ENCODE results near the gene KANSL1. TPM values are rescaled to one million over a fixed set of nuclear protein-coding genes. Genes with fewer than 3 reads are reported as not detected.

KANSL1 gene
- total RNA-seq, 4 donors from 2014 or later = 80.3 to 201 (median 146) TPM

- Histone ChIP-seq H3K4me1 (peaks cover 0 to 9% (median 0%) of the 10 kb centered on the region in 4 donors), H3K27ac (peak overlapping the region in 1 of 4 donors; percentile 6), H3K36me3 (peaks cover 0 to 20% (median 9%) of the 10 kb centered on the region in 4 donors), H3K4me3 (no peak overlapping the region), H3K27me3 (no peaks in the 10 kb centered on the region), H3K9me3 (no peaks in the 10 kb centered on the region)
- no peak for DNase-seq
- 25 to 48% methylated on average over 2 of the region's 2 CpGs for WGBS, 2 donors (ENCODE audit: low coverage in 1 of 2)
- intact Hi-C loops (cut with DNase I; ENCODE audit: low total_unique reads) = no loop called here
- TF ChIP-seq CTCF (IDR thresholded peaks at IDR 0.05) (no peak), POLR2AphosphoS5 (IDR thresholded peaks at IDR 0.05) (no peak)
- in situ Hi-C loops (cut with MboI; ENCODE audit: low pct_ligation_motif_present in 1 of 4, low pct_unique_long_range_greater_than_20kb in 1 of 4, low sequenced_read_pairs in 3 of 4) = no loop called here
Observed at GRCh38 chr17:46063241-46063640, 130.0 kb downstream of the KANSL1 start.

GRCh38 chr17:46061435-46061834 is 131.8 kb downstream of the KANSL1 start:
- in situ Hi-C loops (cut with MboI; ENCODE audit: low pct_ligation_motif_present in 1 of 4, low pct_unique_long_range_greater_than_20kb in 1 of 4, low sequenced_read_pairs in 3 of 4) (no loop called here), intact Hi-C loops (cut with DNase I; ENCODE audit: low total_unique reads) (no loop called here)
- Histone ChIP-seq H3K36me3 (peaks cover 0 to 17% (median 8%) of the 10 kb centered on the region in 4 donors), H3K27me3 (no peaks in the 10 kb centered on the region), H3K4me3 (no peak overlapping the region), H3K4me1 (peaks cover 0 to 9% (median 0%) of the 10 kb centered on the region in 4 donors), H3K27ac (no peak overlapping the region), H3K9me3 (no peaks in the 10 kb centered on the region)
- 50 to 88% methylated on average over 1 to 5 of the region's 5 CpGs for WGBS, 2 donors (ENCODE audit: low coverage in 1 of 2)
- peak; percentile 30 to 49 (median 37) for TF ChIP-seq CTCF (IDR thresholded peaks at IDR 0.05)
- TF ChIP-seq POLR2A (IDR thresholded peaks at IDR 0.05) = no peak
- no peak for DNase-seq

GRCh38 chr17:46060461-46060860 is 132.8 kb downstream of the KANSL1 start:
- H3K4me1 ChIP-seq = peaks cover 0 to 9% (median 0%) of the 10 kb centered on the region in 4 donors
- no peak overlapping the region for H3K4me3 ChIP-seq
- WGBS, 2 donors (ENCODE audit: low coverage in 1 of 2) = 77 to 90% methylated on average over 2 of the region's 2 CpGs
- no peak for DNase-seq
- no peaks in the 10 kb centered on the region for H3K27me3 ChIP-seq
- no peak for TF ChIP-seq POLR2AphosphoS5 (IDR thresholded peaks at IDR 0.05)
- TF ChIP-seq EP300 (IDR thresholded peaks at IDR 0.05; ENCODE audit: low read depth) = no peak
- TF ChIP-seq CTCF (IDR thresholded peaks at IDR 0.05) = no peak
- no peak for TF ChIP-seq POLR2A (IDR thresholded peaks at IDR 0.05)
- no peak overlapping the region for H3K27ac ChIP-seq
- in situ Hi-C loops (cut with MboI; ENCODE audit: low pct_ligation_motif_present in 1 of 4, low pct_unique_long_range_greater_than_20kb in 1 of 4, low sequenced_read_pairs in 3 of 4) (no loop called here), intact Hi-C loops (cut with DNase I; ENCODE audit: low total_unique reads) (no loop called here)
- no peaks in the 10 kb centered on the region for H3K9me3 ChIP-seq
- H3K36me3 ChIP-seq = peaks cover 0 to 13% (median 3%) of the 10 kb centered on the region in 4 donors

GRCh38 chr17:46059486-46059885 is 133.7 kb downstream of the KANSL1 start:
- WGBS, 2 donors (ENCODE audit: low coverage in 1 of 2) = 76% methylated on average over 6 of the region's 6 CpGs; no CpG with 5 or more reads in 1 of the 2 donors
- no peak for TF ChIP-seq POLR2A (IDR thresholded peaks at IDR 0.05)
- TF ChIP-seq EP300 (IDR thresholded peaks at IDR 0.05; ENCODE audit: low read depth) = no peak
- no peak for TF ChIP-seq CTCF (IDR thresholded peaks at IDR 0.05)
- TF ChIP-seq POLR2AphosphoS5 (IDR thresholded peaks at IDR 0.05) = no peak
- Histone ChIP-seq H3K27me3 (no peaks in the 10 kb centered on the region), H3K9me3 (no peaks in the 10 kb centered on the region), H3K4me1 (peaks cover 0 to 9% (median 0%) of the 10 kb centered on the region in 4 donors), H3K36me3 (peaks cover 0 to 8% (median 0%) of the 10 kb centered on the region in 4 donors), H3K4me3 (no peak overlapping the region), H3K27ac (no peak overlapping the region)
- intact Hi-C loops (cut with DNase I; ENCODE audit: low total_unique reads) (no loop called here), in situ Hi-C loops (cut with MboI; ENCODE audit: low pct_ligation_motif_present in 1 of 4, low pct_unique_long_range_greater_than_20kb in 1 of 4, low sequenced_read_pairs in 3 of 4) (no loop called here)
- DNase-seq = no peak

All from transverse colon (tissue), 4 donors.